Keratinocyte (primary cell): ENCODE data around the gene RASSF1.

Experiments
- CTCF ChIP-seq, 3 experiments: IDR thresholded peaks in 1 of 3; conservative IDR thresholded peaks in 1 of 3; optimal IDR thresholded peaks in 1 of 3; 2 replicates in 2 of 3; 3 replicates in 1 of 3; pipeline versions ENCODE3 to v1.5.1; 2011; ENCODE audit warnings: low read length in 3 of 3, mild to moderate bottlenecking in 3 of 3, moderate library complexity in 2 of 3, control low read depth in 1 of 3, inconsistent platforms in 1 of 3; ENCODE audit not compliant: insufficient read depth in 2 of 3; ENCODE audit errors: extremely low read depth in 1 of 3
- EZH2 ChIP-seq: IDR thresholded peaks from one replicate; pipeline ENCODE4 v1.6.1; 2012; ENCODE audit warnings: inconsistent platforms, mild to moderate bottlenecking, low read length, moderate library complexity

- TF ChIP-seq CTCF (optimal IDR thresholded peaks at IDR 0.05 in 1 of 3, IDR thresholded peaks at IDR 0.05 in 1 of 3, conservative IDR thresholded peaks at IDR 0.05 in 1 of 3; ENCODE audit: extremely low read depth in 1 of 3, insufficient read depth in 2 of 3, low read length in 3 of 3) (no peak), EZH2 (no peak)
These were observed 53.4 kb downstream of the RASSF1 start for GRCh38 chr3:50287262-50287661.
